IPS-18a (cell line): Measurements from ENCODE around the gene POU3F2.

Experiments
- H3K27ac ChIP-seq: one replicate; pipeline ENCODE4 v1.5.1; 2013; ENCODE audit warnings: low read length
- H3K27me3 ChIP-seq: one replicate; pipeline ENCODE4 v1.6.1; 2013; ENCODE audit warnings: mild to moderate bottlenecking, low read length; ENCODE audit not compliant: control insufficient read depth, insufficient read depth
- H3K36me3 ChIP-seq: one replicate; pipeline ENCODE4 v1.6.1; 2013; ENCODE audit warnings: low read depth, low read length; ENCODE audit not compliant: control insufficient read depth
- H3K4me1 ChIP-seq: one replicate; pipeline ENCODE4 v1.6.1; 2013; ENCODE audit warnings: low read depth, low read length; ENCODE audit not compliant: control insufficient read depth
- H3K4me3 ChIP-seq: one replicate; pipeline ENCODE4 v1.5.1; 2013; ENCODE audit warnings: low read length
- H3K9ac ChIP-seq: one replicate; pipeline ENCODE4 v1.6.1; 2013; ENCODE audit warnings: mild to moderate bottlenecking, low read length, moderate library complexity
- H3K9me3 ChIP-seq: one replicate; pipeline ENCODE4 v1.6.1; 2013; ENCODE audit warnings: low read depth, low read length; ENCODE audit not compliant: control insufficient read depth

The POU3F2 gene

DNA sequence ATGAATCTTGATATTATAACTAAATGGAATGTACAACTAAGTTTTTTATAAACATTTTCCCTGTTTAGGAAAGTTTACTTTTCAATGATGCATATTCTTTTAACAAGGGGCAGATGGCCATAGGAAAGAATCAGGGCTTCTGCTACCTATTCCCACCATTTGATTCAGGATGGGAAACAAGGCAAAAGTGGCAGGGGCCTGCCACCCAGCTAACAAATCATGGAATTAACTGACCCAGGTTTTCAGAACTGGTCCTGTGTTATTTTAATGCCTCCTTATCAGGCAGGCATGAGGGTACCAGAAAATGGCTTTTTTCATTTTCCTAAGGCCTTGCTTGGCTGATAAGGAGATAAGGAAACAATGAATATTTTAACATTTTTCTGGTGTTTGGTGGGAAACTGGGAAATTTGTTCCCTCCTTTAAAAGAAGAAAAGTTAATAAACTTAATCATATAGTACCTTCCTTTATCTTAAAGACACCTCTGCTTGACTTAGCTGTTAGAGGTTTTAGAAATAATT, 6.7 kb downstream of the POU3F2 start:
- Histone ChIP-seq H3K27me3 (peaks cover 96% of the 10 kb centered on the region), H3K4me1 (peaks cover 29% of the 10 kb centered on the region), H3K9ac (no peak overlapping the region)

GRCh38 chr6:98841621-98842341, 7.4 kb downstream of the POU3F2 start:
- peak overlapping the region; percentile 60 for H3K4me3 ChIP-seq
- H3K27ac ChIP-seq: no peak overlapping the region
- peaks cover 27% of the 10 kb centered on the region for H3K4me1 ChIP-seq
- H3K9ac ChIP-seq: peak overlapping the region; percentile 14
- H3K9me3 ChIP-seq: no peaks in the 10 kb centered on the region
- peaks cover 96% of the 10 kb centered on the region for H3K27me3 ChIP-seq
- no peaks in the 10 kb centered on the region for H3K36me3 ChIP-seq

More for the DNA sequence above, 6.7 kb downstream of the POU3F2 start:
- Histone ChIP-seq H3K9me3 (no peaks in the 10 kb centered on the region), H3K36me3 (no peaks in the 10 kb centered on the region), H3K4me3 (peak overlapping the region; percentile 60), H3K27ac (no peak overlapping the region)

- H3K27me3 ChIP-seq: peaks cover 92% of the 10 kb centered on the region
- no peak overlapping the region for H3K27ac ChIP-seq
- H3K4me1 ChIP-seq: peaks cover 20% of the 10 kb centered on the region
- H3K9me3 ChIP-seq: no peaks in the 10 kb centered on the region
- H3K9ac ChIP-seq: peak overlapping the region; percentile 14
- H3K36me3 ChIP-seq: no peaks in the 10 kb centered on the region
- H3K4me3 ChIP-seq: peak overlapping the region; percentile 60
These were observed 8.2 kb downstream of the POU3F2 start for GRCh38 chr6:98842342-98843180.

DNA sequence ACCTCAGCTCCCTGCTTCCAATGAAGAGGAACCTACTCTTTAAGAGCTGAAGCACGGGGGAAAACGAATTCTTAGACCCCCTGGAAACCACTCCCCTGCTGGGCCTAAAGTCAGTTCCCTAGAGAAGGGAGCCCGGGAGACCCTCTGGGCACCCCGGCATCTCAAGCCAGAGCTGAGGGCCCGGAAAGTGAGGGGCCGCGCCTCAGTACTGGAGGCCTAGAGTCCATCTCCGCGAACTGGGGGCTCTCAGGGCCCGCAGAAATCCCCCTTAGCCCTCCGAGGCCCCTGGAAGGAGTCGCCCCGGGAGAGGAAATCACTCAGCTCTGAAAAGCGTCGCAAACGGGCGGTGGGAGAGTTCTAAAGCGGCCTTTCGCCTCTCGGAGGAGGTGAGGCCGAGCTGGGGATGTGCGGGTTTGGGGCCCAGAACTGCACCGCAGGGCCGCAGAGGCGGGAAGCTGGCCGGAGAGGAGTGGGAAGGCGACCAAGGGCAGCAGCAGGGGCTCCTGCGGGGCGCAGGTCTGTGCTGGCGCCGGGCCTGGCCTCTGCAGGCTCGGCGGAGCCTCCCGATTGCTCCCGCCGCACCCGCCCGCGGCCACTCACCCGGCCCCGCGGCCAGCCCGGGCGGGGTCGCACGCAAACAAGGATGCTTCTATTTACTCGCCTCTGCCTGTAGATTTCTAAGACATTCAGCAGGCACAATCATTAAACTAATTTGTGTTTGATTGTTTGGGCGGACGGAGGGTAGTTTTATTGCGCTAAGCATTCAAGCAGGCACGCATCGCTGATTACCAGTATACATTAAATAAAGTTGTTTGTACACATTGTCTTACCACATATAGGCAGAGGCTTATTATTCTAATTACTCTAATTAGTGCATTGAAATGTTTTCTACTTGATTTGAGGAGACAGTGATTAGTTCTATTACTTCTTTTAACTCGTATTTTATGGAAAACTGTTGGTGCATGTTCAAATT, 9.2 kb downstream of the POU3F2 start:
- Histone ChIP-seq H3K4me3 (peak overlapping the region; percentile 60), H3K9me3 (no peaks in the 10 kb centered on the region), H3K9ac (peak overlapping the region; percentile 5), H3K36me3 (no peaks in the 10 kb centered on the region), H3K27ac (no peak overlapping the region), H3K27me3 (peaks cover 82% of the 10 kb centered on the region), H3K4me1 (peaks cover 20% of the 10 kb centered on the region)

DNA sequence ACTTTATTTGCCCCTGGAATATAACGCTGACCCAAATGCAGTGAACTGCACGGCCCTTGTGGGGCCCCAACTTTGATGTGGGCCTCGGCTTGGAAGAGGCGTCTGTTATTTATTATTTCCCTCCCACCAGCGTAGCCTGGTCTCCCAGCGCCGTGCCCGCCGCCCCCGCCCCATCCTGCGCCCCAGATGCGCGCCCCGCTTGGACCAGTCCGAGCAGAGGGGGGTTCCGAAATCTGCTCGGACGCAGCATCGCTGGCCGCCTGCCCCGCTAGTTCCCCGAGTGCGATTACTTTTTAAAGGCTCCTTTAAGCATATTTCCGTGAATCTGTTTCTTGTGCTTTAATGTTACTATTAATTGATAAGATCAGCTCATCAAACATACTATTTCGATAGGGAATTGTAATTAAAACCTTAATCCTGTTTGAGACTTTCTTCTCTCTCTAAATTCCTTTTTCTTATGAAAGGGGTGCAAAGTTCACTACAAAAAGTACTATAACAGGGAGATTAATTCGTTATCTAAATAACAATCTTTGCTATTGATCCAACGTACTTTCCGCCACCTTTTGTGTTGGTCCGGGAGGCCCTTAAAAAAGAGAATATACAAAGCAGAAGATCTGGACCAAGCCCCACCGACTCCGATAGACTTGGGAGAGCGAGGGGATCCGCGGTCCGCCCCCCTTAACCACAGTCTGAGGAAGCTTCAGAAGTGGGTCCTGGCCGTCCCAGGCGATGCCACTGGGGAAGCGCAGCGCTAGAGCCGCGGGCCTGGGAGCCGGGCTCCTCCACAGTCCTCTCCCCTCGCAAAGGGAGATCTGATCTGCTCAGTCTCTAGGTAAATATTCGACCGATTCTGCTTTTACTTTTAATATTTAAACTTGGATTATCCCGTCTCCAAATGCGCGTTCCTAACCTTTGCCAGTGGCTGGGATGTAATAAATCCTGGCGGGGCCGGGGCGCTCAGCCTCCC, 10.2 kb downstream of the POU3F2 start:
- Histone ChIP-seq H3K27ac (no peak overlapping the region), H3K4me3 (peak overlapping the region; percentile 60), H3K36me3 (no peaks in the 10 kb centered on the region), H3K27me3 (peaks cover 72% of the 10 kb centered on the region), H3K4me1 (peaks cover 20% of the 10 kb centered on the region), H3K9ac (peak overlapping the region; percentile 3), H3K9me3 (no peaks in the 10 kb centered on the region)

DNA sequence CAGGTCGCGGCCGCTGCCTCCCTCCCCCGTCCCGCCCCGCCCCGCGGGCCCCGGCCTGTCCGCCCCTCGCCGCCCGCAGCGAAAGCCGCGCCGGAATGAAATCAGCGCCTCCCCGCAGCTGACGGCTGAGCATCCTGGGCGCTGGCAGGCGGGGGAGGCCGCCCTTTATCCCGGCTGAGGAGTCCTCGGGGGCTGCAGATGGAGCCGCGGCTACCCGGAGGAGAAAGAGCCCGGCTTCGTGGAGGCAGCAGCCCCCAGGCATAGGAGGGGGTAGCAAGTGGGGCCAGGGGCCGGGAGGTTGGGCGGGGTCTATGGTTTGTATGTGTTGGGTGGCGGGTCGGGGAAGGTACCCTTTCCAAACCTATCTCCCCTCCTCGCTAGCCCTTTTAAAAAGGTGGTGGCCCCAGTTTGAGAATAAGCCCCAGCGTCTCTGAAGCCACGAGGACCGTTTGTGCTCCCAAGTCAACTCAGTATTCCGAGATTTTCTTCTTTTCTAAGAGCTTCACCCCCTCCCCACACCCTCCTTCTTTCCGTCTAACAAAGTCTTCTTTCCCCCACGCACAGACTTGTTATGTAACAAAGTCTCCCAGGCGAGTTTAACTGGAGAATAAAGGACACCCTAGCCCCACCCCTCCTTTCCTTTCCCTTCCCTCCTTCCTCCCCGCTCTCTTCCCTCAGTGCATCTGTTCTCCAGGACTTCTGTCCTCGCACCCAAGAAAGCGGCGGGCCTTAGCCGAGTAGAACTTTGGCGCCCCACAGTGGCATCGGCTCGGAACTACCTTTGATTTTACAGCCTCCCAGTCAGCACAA, 11.0 kb downstream of the POU3F2 start:
- H3K27me3 ChIP-seq: peaks cover 63% of the 10 kb centered on the region
- H3K27ac ChIP-seq: no peak overlapping the region
- no peak overlapping the region for H3K9ac ChIP-seq
- peak overlapping the region; percentile 60 for H3K4me3 ChIP-seq
- no peaks in the 10 kb centered on the region for H3K36me3 ChIP-seq
- H3K4me1 ChIP-seq: peaks cover 20% of the 10 kb centered on the region
- H3K9me3 ChIP-seq: no peaks in the 10 kb centered on the region

DNA sequence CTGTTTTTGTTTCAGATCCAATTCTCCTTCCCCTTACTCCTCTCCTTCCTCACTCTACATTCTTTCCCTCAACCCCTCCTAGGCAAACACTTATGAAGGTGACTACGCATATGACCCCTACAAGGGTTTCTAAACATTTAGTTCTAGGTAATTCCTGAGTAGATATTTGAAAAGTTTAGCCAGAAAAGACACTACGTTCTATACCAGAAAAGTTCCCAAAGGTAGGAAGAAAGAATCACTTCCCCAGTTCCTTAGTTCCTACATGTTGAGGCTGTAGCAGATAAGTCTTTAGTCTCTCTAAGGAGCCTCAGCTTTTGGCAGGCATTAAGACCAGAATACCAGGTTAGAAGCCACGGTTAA, 11.6 kb downstream of the POU3F2 start:
- Histone ChIP-seq H3K9me3 (no peaks in the 10 kb centered on the region), H3K4me1 (peaks cover 20% of the 10 kb centered on the region), H3K36me3 (no peaks in the 10 kb centered on the region), H3K9ac (no peak overlapping the region), H3K27ac (no peak overlapping the region), H3K4me3 (no peak overlapping the region), H3K27me3 (peaks cover 57% of the 10 kb centered on the region)

DNA sequence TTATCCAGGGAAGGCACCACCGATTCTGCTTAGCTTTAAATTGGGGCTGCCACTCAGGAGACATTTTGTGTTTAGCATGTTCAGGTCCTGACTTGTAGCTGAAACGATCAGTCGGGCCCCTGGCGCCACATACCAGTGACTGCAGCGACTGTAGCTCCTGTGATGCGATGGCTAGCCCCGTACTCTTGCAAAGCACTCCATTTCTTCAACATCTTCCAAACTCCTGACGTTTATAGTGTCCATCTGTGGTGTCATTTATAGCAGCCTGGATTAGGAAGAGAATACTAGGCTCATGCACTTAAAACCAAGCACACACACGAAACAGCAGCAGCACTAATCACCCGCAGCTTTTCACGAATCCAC, 13.0 kb downstream of the POU3F2 start:
- Histone ChIP-seq H3K4me3 (no peak overlapping the region), H3K36me3 (no peaks in the 10 kb centered on the region), H3K9me3 (no peaks in the 10 kb centered on the region), H3K4me1 (peaks cover 12% of the 10 kb centered on the region), H3K27me3 (peaks cover 43% of the 10 kb centered on the region), H3K9ac (no peak overlapping the region), H3K27ac (no peak overlapping the region)

- Histone ChIP-seq H3K36me3 (no peaks in the 10 kb centered on the region), H3K27ac (no peak overlapping the region), H3K27me3 (peaks cover 38% of the 10 kb centered on the region), H3K4me1 (peaks cover 12% of the 10 kb centered on the region), H3K9ac (no peak overlapping the region), H3K9me3 (no peaks in the 10 kb centered on the region), H3K4me3 (no peak overlapping the region)
These were observed 13.6 kb downstream of the POU3F2 start for GRCh38 chr6:98847779-98848538.
